Measurements from ENCODE around the gene BNIPL.

Gene BNIPL

DNA sequence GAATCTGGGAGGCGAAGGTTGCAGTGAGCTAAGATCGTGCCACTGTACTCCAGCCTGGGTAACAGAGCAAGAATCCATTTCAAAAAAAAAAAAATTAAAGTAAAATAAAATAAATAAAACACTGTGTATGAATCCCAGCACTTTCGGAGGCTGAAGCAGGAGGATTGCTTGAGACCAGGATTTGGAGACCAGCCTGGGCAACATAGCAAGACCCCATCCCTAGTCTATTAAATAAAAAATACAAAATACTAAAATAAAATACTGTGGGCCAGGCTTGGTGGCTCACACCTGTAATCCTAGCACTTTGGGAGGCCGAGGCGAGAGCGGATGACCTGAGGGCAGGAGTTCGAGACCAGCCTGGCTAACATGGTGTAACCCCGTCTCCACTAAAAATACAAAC lies 4.2 kb upstream of the BNIPL start:
- Histone ChIP-seq H3K27ac (replicated peaks) (no peak overlapping the region), H3K27me3 (ENCODE audit: insufficient read depth, poor library complexity, severe bottlenecking) (no peaks in the 10 kb centered on the region), H3K4me3 (replicated peaks; ENCODE audit: insufficient read depth, low read length) (no peak overlapping the region)
- TF ChIP-seq SPI1 (IDR thresholded peaks at IDR 0.05; ENCODE audit: borderline replicate concordance, low read depth) (no peak), GABPA (IDR thresholded peaks at IDR 0.05; ENCODE audit: low read depth) (no peak), REST (IDR thresholded peaks at IDR 0.05; ENCODE audit: insufficient replicate concordance, low read depth) (no peak)
- DNase-seq (ENCODE audit: low read depth in 1 of 2, low spot score in 1 of 2): no peak

GRCh38 chr1:151035167-151035566 lies 1.2 kb upstream of the BNIPL start:
- DNase-seq (ENCODE audit: low read depth in 1 of 2, low spot score in 1 of 2): no peak
- Histone ChIP-seq H3K4me3 (replicated peaks; ENCODE audit: insufficient read depth, low read length) (no peak overlapping the region), H3K27ac (replicated peaks) (no peak overlapping the region), H3K27me3 (ENCODE audit: insufficient read depth, poor library complexity, severe bottlenecking) (no peaks in the 10 kb centered on the region)
- TF ChIP-seq POLR2AphosphoS5 (IDR thresholded peaks at IDR 0.05; ENCODE audit: low read depth): no peak
- no peak for TF ChIP-seq SPI1 (IDR thresholded peaks at IDR 0.05; ENCODE audit: borderline replicate concordance, low read depth)
- TF ChIP-seq REST (IDR thresholded peaks at IDR 0.05; ENCODE audit: insufficient replicate concordance, low read depth): no peak
- no peak for TF ChIP-seq GABPA (IDR thresholded peaks at IDR 0.05; ENCODE audit: low read depth)
- TF ChIP-seq CTCF (IDR thresholded peaks at IDR 0.05; ENCODE audit: insufficient read depth, low read length): no peak

GRCh38 chr1:151037032-151037431 lies 646 bp downstream of the BNIPL start:
- no peaks in the 10 kb centered on the region for H3K27me3 ChIP-seq (ENCODE audit: insufficient read depth, poor library complexity, severe bottlenecking)
- DNase-seq (ENCODE audit: low read depth in 1 of 2, low spot score in 1 of 2): no peak
- TF ChIP-seq POLR2AphosphoS5 (IDR thresholded peaks at IDR 0.05; ENCODE audit: low read depth): no peak
- TF ChIP-seq CTCF (IDR thresholded peaks at IDR 0.05; ENCODE audit: insufficient read depth, low read length): no peak

DNA sequence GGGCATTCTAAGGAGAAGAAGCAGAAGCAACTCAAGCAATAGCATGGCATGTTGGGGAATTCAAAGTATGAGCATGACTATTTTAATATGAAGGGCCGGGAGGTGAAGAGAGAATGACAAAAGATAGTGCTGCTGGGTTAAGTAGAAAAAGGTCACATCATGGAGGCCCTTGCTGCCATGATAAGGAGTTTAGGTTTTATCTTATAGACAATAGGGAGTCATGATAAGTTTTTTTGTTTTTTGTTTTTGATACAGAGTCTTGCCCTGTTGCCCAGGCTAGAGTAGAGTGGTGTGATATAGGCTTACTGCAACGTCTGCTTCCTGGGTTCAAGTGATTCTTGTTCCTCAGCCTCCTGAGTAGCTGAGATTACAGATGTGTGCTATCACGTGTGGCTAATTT lies 3.1 kb downstream of the BNIPL start:
- Histone ChIP-seq H3K4me3 (replicated peaks; ENCODE audit: insufficient read depth, low read length) (no peak overlapping the region), H3K27me3 (ENCODE audit: insufficient read depth, poor library complexity, severe bottlenecking) (no peaks in the 10 kb centered on the region), H3K27ac (replicated peaks) (no peak overlapping the region)
- no peak for DNase-seq (ENCODE audit: low read depth in 1 of 2, low spot score in 1 of 2)
- TF ChIP-seq REST (IDR thresholded peaks at IDR 0.05; ENCODE audit: insufficient replicate concordance, low read depth) (no peak), SPI1 (IDR thresholded peaks at IDR 0.05; ENCODE audit: borderline replicate concordance, low read depth) (no peak), CTCF (IDR thresholded peaks at IDR 0.05; ENCODE audit: insufficient read depth, low read length) (no peak), GABPA (IDR thresholded peaks at IDR 0.05; ENCODE audit: low read depth) (no peak), POLR2AphosphoS5 (IDR thresholded peaks at IDR 0.05; ENCODE audit: low read depth) (no peak)

More at GRCh38 chr1:151037032-151037431, 646 bp downstream of the BNIPL start:
- no peak overlapping the region for H3K4me3 ChIP-seq (replicated peaks; ENCODE audit: insufficient read depth, low read length)
- H3K27ac ChIP-seq (replicated peaks): no peak overlapping the region

Data from HL-60 (cell line).